Upper lobe of left lung (tissue), 4 donors: ENCODE data around the gene NCAPG2.

Source experiments
- CTCF ChIP-seq, 6 experiments: fragments of 450-650 bp in 4 of 6; fragments of 200-600 bp in 2 of 6; sonication (generic) in 2 of 6; IDR thresholded peaks; one replicate each; pipeline ENCODE4 v1.5.1; 2016 to 2019; ENCODE audit warnings: antibody characterized with exemption in 6 of 6
- POLR2A ChIP-seq, 4 donors: fragments of 450-650 bp; IDR thresholded peaks; one replicate each; pipeline ENCODE4 v1.5.1; 2016 to 2017; ENCODE audit warnings: antibody characterized with exemption in 4 of 4, mild to moderate bottlenecking in 2 of 4
- POLR2AphosphoS5 ChIP-seq, 2 donors: sonication (generic); formaldehyde crosslinking; IDR thresholded peaks; one replicate each; pipeline ENCODE4 v1.5.1; 2017; ENCODE audit warnings: antibody characterized with exemption in 2 of 2

- no peak for TF ChIP-seq CTCF (IDR thresholded peaks at IDR 0.05)
- TF ChIP-seq POLR2A (IDR thresholded peaks at IDR 0.05), result no peak
- TF ChIP-seq POLR2AphosphoS5 (IDR thresholded peaks at IDR 0.05), result no peak
Observed at GRCh38 chr7:158589653-158590052, 115.0 kb downstream of the NCAPG2 start.
